ENCODE data around the gene SPRY4.
"Not testable (repeated sequence)": the region's sequence is repeated elsewhere in the genome, so short reads cannot be mapped to it uniquely, and the experiment has no call there.

SPRY4 gene

GRCh38 chr5:142304013-142304701, 20.7 kb downstream of the SPRY4 start:
- no peak for DNase-seq (ENCODE audit: low spot score in 2 of 2)
- Histone ChIP-seq H3K4me3 (no peak overlapping the region), H3K27me3 (ENCODE audit: low read depth) (no peaks in the 10 kb centered on the region), H3K36me3 (replicated peaks) (no peaks in the 10 kb centered on the region), H3K4me1 (no peaks in the 10 kb centered on the region), H3K9me3 (no peaks in the 10 kb centered on the region)
- in situ Hi-C loops (cut with MboI; ENCODE audit: low sequenced_read_pairs): no loop called here

GRCh38 chr5:142303565-142303964, 21.3 kb downstream of the SPRY4 start:
- Histone ChIP-seq H3K4me1 (no peaks in the 10 kb centered on the region), H3K4me3 (no peak overlapping the region), H3K9me3 (no peaks in the 10 kb centered on the region), H3K36me3 (replicated peaks) (no peaks in the 10 kb centered on the region), H3K27me3 (ENCODE audit: low read depth) (no peaks in the 10 kb centered on the region)
- in situ Hi-C loops (cut with MboI; ENCODE audit: low sequenced_read_pairs): no loop called here
- DNase-seq (ENCODE audit: low spot score in 2 of 2): no peak

- Histone ChIP-seq H3K4me3 (no peak overlapping the region), H3K4me1 (peaks cover 9% of the 10 kb centered on the region), H3K9me3 (no peaks in the 10 kb centered on the region), H3K27me3 (ENCODE audit: low read depth) (no peaks in the 10 kb centered on the region), H3K36me3 (replicated peaks) (no peaks in the 10 kb centered on the region)
- DNase-seq (ENCODE audit: low spot score in 2 of 2): no peak
- in situ Hi-C loops (cut with MboI; ENCODE audit: low sequenced_read_pairs): no loop called here
Observed at GRCh38 chr5:142301540-142301939, 23.3 kb downstream of the SPRY4 start.

- Histone ChIP-seq H3K4me3 (no peak overlapping the region), H3K27me3 (ENCODE audit: low read depth) (no peaks in the 10 kb centered on the region), H3K36me3 (replicated peaks) (no peaks in the 10 kb centered on the region), H3K9me3 (no peaks in the 10 kb centered on the region), H3K4me1 (peaks cover 11% of the 10 kb centered on the region)
- no peak for DNase-seq (ENCODE audit: low spot score in 2 of 2)
- in situ Hi-C loops (cut with MboI; ENCODE audit: low sequenced_read_pairs): no loop called here
Observed at GRCh38 chr5:142300677-142301076, 24.1 kb downstream of the SPRY4 start.

GRCh38 chr5:142298789-142299188, 26.0 kb downstream of the SPRY4 start:
- Histone ChIP-seq H3K4me1 (peaks cover 11% of the 10 kb centered on the region), H3K36me3 (replicated peaks) (no peaks in the 10 kb centered on the region)
- DNase-seq (ENCODE audit: low spot score in 2 of 2): no peak

GRCh38 chr5:142297786-142298185, 27.0 kb downstream of the SPRY4 start:
- H3K27me3 ChIP-seq (ENCODE audit: low read depth); in situ Hi-C loops (cut with MboI; ENCODE audit: low sequenced_read_pairs); H3K36me3 ChIP-seq (replicated peaks); DNase-seq (ENCODE audit: low spot score in 2 of 2); H3K9me3 ChIP-seq; H3K4me3 ChIP-seq: not testable (repeated sequence)
- H3K4me1 ChIP-seq: peaks cover 11% of the 10 kb centered on the region

More at GRCh38 chr5:142298789-142299188, 26.0 kb downstream of the SPRY4 start:
- Histone ChIP-seq H3K27me3 (ENCODE audit: low read depth) (no peaks in the 10 kb centered on the region), H3K4me3 (no peak overlapping the region), H3K9me3 (no peaks in the 10 kb centered on the region)
- in situ Hi-C loops (cut with MboI; ENCODE audit: low sequenced_read_pairs): no loop called here

GRCh38 chr5:142296914-142297417, 27.9 kb downstream of the SPRY4 start:
- DNase-seq (ENCODE audit: low spot score in 2 of 2): peak; percentile 53 to 65
- Histone ChIP-seq H3K4me1 (peaks cover 11% of the 10 kb centered on the region), H3K27me3 (ENCODE audit: low read depth) (no peaks in the 10 kb centered on the region), H3K36me3 (replicated peaks) (no peaks in the 10 kb centered on the region), H3K4me3 (no peak overlapping the region), H3K9me3 (no peaks in the 10 kb centered on the region)
- in situ Hi-C loops (cut with MboI; ENCODE audit: low sequenced_read_pairs): no loop called here

GRCh38 chr5:142295960-142296860, 28.6 kb downstream of the SPRY4 start:
- Histone ChIP-seq H3K27me3 (ENCODE audit: low read depth) (no peaks in the 10 kb centered on the region), H3K9me3 (no peaks in the 10 kb centered on the region), H3K36me3 (replicated peaks) (no peaks in the 10 kb centered on the region), H3K4me1 (peaks cover 11% of the 10 kb centered on the region), H3K4me3 (no peak overlapping the region)
- in situ Hi-C loops (cut with MboI; ENCODE audit: low sequenced_read_pairs): no loop called here
- DNase-seq (ENCODE audit: low spot score in 2 of 2): no peak

- no peak for DNase-seq (ENCODE audit: low spot score in 2 of 2)
- H3K4me1 ChIP-seq: peaks cover 19% of the 10 kb centered on the region
- H3K4me3 ChIP-seq: no peak overlapping the region
- H3K27me3 ChIP-seq (ENCODE audit: low read depth): no peaks in the 10 kb centered on the region
- no peaks in the 10 kb centered on the region for H3K36me3 ChIP-seq (replicated peaks)
- no peaks in the 10 kb centered on the region for H3K9me3 ChIP-seq
- in situ Hi-C loops (cut with MboI; ENCODE audit: low sequenced_read_pairs): no loop called here
Observed at GRCh38 chr5:142295084-142295758, 29.6 kb downstream of the SPRY4 start.

- DNase-seq (ENCODE audit: low spot score in 2 of 2): no peak
- H3K36me3 ChIP-seq (replicated peaks): no peaks in the 10 kb centered on the region
- in situ Hi-C loops (cut with MboI; ENCODE audit: low sequenced_read_pairs): no loop called here
- H3K27me3 ChIP-seq (ENCODE audit: low read depth): peaks cover 3% of the 10 kb centered on the region; the same call in 1 of the 2 replicates
- no peaks in the 10 kb centered on the region for H3K9me3 ChIP-seq
- H3K4me1 ChIP-seq: peaks cover 20% of the 10 kb centered on the region
- no peak overlapping the region for H3K4me3 ChIP-seq
Observed at GRCh38 chr5:142293486-142293885, 31.3 kb downstream of the SPRY4 start.

- Histone ChIP-seq H3K4me1 (peaks cover 20% of the 10 kb centered on the region), H3K36me3 (replicated peaks) (no peaks in the 10 kb centered on the region), H3K27me3 (ENCODE audit: low read depth) (peaks cover 6% of the 10 kb centered on the region; the same call in 1 of the 2 replicates), H3K4me3 (no peak overlapping the region), H3K9me3 (no peaks in the 10 kb centered on the region)
- DNase-seq (ENCODE audit: low spot score in 2 of 2): no peak
- in situ Hi-C loops (cut with MboI; ENCODE audit: low sequenced_read_pairs): no loop called here
Observed at GRCh38 chr5:142292808-142293207, 32.0 kb downstream of the SPRY4 start.

GRCh38 chr5:142292249-142292648, 32.6 kb downstream of the SPRY4 start:
- Histone ChIP-seq H3K4me3 (no peak overlapping the region), H3K36me3 (replicated peaks) (no peaks in the 10 kb centered on the region), H3K27me3 (ENCODE audit: low read depth) (peaks cover 6% of the 10 kb centered on the region; the same call in 1 of the 2 replicates), H3K4me1 (peaks cover 18% of the 10 kb centered on the region), H3K9me3 (no peaks in the 10 kb centered on the region)
- no peak for DNase-seq (ENCODE audit: low spot score in 2 of 2)
- in situ Hi-C loops (cut with MboI; ENCODE audit: low sequenced_read_pairs): no loop called here

GRCh38 chr5:142290577-142291299, 34.1 kb downstream of the SPRY4 start:
- peak; percentile 42 to 67 for DNase-seq (ENCODE audit: low spot score in 2 of 2)
- no peaks in the 10 kb centered on the region for H3K9me3 ChIP-seq
- in situ Hi-C loops (cut with MboI; ENCODE audit: low sequenced_read_pairs): no loop called here
- H3K36me3 ChIP-seq (replicated peaks): no peaks in the 10 kb centered on the region
- peaks cover 9% of the 10 kb centered on the region for H3K4me1 ChIP-seq
- peaks cover 10% of the 10 kb centered on the region for H3K27me3 ChIP-seq (ENCODE audit: low read depth)
- H3K4me3 ChIP-seq: no peak overlapping the region

Measured in HAP-1 (cell line).